GM19238 (cell line): ENCODE measurements around the gene NDUFS6.
"Not testable (repeated sequence)": the region's sequence is repeated elsewhere in the genome, so short reads cannot be mapped to it uniquely, and the experiment has no call there.

Experiments
- DNase-seq: peaks from one replicate; pipeline ENCODE4 v3.0.0; 2011; ENCODE audit warnings: low spot score; ENCODE audit not compliant: insufficient read length

NDUFS6 gene

DNA sequence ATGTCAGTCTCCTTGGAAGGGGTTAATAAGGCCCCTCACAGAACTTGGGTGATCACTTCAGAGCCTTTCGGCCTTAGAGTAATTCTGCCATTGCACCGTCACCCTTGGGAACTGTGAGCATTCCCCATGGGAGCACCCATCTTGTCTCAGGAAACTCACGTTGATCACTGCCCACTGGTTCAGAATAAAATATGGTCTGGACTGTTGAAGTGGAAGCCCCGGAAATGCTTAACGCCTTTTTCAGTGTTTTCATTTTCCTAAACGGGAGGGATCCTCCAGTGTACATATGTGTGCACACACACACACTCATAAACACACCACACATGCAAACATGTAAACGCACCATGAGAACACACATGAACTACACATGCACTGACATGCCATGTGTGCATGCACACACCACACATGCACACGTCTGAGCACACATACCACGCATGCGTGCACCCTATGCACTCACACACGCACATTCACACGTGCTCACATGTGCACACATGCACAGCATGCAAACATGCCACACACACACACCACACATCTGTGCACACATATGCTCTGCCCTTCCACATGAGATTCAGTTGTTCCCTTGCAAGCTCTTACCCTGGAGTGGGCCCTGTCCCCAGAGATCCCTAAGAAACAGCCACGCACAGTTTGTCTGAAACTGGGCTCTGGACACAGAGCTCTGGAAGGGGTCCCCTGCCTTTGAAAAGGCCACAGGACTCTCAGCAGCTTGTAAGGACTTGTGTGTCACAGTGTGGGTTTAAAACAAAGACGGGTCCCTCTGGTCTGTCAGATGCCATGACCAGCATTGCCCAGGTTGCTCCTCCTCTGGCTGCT is 18.6 kb upstream of the NDUFS6 start:
- DNase-seq: no peak

DNA sequence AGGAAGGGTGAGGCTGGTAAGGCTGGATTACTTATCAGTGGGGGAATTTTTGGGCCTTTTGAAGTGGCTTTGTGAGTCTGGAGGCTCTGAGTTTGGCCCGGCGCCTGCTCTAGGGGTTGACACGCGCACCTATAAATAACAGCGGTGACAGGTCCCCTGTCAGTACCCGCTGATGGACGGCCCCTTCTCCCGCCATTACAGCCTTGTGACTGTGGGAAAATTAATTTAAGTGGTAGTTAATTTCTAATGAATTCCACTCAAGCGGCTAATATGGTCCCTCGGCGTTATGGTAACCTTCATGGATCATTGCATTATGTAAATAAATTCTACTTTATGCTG is 18.0 kb upstream of the NDUFS6 start:
- DNase-seq: peak; percentile 68

DNA sequence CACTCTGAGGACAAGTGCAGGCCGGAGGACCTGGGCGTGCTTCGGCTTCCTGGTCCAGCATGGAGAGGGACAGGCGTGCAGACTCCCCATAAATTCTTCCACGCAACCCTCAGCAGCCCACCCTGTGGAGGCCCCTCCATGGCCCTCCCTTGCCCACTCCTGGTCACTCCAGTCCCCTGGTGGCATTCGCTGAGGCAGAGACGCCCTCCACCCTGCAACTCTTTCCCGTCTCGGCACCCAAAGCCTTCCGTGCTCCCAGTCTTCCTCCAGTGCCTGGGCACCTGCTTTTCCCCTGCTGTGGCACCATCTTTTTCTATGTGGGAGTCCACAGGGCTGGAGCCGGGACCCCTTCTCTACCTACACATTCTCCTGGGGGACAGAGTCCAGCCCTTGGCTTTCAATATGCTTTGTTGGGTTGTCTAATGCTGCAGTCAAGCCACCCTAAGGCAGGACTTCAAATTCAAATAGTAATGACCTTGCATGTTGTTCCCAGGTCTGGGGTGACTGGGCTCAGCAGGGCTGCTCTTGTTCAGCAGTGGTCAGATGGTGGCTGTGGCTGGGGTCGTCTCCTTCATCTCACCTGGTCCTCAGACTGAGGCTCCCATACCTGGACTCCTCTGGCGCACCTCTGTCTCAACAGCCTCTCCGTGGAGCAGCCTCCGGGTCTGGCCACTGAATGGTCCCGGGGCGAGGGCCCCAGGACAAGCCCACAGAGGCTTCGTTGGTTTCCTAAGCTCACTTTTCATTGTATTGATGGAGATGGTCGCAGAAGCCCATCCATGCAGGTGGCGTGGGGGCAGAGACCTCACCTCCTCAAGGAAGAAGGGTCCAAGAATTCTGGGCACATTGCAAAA is 16.8 kb upstream of the NDUFS6 start:
- no peak for DNase-seq

DNA sequence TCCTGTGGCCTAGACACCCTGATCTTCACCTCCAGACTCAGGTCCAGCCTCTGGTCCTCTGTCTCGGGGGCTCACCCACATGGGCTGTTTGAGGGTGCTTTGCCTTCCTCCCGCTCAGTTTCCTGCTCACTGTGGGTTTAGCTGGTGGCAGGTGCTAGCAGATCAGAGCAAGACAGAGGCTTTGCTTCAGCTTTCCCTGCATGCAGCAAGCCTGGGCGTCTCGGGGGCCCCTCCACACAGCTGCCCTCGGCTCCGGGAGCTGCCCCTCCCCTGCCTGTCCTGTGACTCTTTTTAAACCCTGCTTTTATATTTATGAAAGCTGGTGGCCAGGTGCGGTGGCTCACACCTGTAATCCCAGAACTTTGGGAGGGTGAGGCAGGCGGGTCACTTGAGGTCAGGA is 16.1 kb upstream of the NDUFS6 start:
- DNase-seq: no peak

DNA sequence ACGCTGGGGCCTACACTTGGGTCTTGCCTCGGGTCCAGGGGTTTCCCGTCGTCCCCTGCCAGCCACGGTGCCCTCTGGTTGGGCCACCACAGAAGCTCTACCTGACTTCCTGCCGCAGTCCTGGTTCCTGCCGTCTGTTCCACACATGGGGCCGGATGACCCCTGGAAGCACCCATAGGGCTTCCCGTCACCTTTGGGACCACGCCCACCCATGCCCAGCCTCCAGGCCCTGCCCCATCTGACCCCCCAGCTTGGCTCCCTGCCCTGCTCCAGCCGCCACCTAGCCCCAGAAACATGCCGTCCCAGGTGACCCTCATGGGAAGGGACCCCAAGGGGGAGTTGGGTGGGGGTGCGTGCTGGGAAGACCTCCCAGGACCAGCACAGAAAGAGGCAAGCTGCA is 15.2 kb upstream of the NDUFS6 start:
- DNase-seq: no peak

DNA sequence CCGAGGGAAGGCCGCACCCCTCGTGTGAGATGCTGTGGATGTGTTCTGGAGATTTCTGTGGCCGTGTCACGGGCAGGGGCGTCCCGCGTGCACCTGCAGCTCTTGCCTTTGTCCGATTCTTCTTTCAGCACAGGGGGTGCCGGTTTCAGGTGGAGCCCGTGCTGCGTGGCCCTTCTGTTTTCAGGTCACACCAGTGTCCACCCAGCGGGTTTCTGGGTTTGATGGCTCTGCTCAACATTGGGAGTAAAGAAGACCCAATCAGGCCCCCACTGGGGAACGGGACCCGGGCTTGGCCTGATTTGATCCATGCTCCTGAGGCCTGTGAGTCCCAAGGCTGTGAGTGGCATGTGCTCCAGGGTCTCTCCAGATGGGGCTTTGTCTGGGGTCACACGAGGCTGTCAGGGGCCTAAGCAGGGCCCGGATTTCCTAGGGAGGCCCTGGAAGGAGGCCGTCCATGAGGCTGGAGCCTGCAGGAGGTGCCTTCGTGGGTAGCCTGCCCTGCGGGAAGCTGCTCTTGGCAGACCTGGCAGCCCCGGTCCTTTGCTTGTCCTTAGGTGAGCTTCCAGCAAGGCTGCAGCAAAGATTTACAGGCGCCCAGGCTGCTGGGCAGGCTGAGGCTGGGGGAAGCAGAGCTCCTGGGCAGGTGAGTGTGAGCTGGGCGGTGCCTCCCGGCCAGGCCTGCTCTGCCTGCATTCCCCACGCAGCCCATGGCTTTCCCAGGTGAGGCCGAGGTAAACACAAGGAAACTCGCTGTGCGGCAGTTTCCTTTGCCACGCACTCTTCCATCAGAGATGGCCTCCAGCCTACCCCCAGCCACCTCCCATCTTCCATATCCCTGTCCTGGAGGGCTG is 14.4 kb upstream of the NDUFS6 start:
- no peak for DNase-seq

DNA sequence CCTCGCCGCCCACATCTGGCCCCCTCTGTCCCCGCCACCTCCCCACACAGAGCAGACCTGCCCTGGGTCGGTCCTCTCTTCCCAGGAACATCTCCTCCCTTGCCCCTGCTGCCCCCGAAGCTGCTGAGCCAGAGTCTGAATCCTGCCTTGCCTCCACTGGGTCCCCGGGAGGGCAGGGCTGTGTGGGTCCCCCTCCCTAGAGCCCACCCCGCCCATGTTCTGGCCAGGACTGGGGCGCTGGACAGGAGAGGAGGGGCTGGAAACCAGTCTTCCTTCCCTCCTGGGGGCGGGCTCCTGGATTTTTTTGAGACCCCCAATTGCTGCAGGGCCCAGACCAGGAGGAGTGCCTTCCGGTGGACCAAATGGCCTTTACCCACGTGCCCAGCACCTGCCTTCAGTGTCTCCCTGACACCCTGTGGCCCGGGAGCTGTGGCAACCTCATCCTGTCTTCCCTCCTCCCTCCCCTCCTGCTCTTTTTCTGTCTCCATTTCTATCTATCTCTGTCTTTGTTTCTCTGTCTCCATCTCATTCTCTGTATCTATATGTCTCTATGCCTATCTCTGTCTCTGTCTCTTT is 13.6 kb upstream of the NDUFS6 start:
- no peak for DNase-seq

DNA sequence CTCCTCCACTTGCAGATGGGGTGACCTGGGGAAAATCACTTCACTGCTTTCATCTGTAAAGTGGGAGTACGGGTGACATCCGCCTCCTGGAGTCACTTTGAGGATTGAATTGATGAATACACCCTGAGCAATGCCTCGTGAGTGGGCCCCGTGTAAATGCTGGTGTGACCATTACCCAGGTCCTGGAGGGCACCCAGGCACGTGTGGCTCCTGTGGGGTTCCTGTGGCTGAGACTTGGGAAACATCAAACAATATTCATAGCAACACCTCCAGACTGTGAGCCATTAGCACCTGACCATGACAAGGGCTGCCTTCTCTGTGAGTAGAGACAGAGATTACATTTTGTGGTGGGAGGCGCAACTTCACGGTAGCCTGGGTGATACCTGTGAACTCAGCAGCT is 13.0 kb upstream of the NDUFS6 start:
- no peak for DNase-seq

DNA sequence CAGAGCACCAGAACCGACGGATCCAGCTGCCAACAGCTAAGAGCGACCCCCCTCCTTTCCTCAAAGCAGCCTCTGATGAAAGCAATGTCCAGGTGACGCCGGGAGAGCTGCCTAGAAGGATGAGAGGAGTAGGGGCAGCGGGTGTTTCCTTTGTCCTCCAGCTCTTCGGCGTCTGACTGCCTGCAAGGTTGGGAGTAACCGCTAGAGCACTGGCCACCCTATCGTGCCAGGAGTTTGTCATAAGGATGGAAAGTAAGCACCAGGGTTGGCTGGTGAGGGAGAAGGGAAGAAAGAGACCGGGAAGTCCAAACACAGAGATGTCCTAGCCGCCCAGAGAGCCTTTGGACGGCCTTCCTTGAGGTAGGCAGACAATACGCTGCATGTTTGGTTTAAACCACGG is 12.4 kb upstream of the NDUFS6 start:
- no peak for DNase-seq

DNA sequence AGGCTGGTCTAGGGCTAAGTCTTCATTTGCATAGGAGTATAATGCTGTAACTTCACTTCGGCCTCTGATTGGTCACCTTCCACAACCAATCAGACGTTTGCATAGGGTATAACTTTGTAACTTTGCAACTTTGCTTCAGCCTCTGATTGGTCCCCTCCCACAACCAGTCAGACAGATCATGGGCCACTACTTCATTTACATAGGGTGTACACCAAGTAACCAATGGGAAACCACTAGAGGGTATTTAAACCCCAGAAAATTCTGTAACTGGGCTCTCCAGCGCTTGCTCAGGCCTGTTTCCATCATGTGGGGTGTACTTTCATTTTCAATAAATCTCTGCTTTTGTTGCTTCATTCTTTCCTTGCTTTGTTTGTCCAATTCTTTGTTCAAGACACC is 11.8 kb upstream of the NDUFS6 start:
- DNase-seq: not testable (repeated sequence)

DNA sequence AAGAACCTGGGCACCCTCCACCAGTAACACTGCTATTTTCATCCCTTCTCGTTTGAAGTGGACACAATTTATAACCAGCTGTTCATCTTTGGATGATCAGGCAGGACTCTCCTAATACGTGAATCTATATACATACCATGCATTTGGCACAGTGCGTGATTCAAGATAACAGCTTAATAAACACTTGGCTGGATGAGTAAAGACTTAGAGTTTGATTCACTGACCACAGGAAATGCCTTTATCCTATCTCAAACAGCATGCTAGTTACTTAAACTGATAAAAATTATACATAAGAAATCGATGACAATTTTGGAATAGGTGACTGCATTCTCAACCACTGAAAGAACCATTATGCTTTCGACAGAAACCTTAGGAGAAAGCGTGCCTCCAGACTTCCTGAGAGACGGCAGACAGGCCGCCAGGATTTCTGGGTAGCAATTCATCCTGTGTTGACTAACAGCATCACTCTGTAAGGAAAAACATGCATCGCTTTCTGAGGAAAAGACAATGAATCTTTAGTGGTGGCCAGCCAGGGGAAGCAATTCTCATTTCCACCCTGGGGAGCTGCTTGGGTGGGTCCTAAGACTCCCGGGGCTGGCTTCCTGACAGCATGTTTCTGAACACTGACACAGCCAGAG is 11.3 kb upstream of the NDUFS6 start:
- no peak for DNase-seq

DNA sequence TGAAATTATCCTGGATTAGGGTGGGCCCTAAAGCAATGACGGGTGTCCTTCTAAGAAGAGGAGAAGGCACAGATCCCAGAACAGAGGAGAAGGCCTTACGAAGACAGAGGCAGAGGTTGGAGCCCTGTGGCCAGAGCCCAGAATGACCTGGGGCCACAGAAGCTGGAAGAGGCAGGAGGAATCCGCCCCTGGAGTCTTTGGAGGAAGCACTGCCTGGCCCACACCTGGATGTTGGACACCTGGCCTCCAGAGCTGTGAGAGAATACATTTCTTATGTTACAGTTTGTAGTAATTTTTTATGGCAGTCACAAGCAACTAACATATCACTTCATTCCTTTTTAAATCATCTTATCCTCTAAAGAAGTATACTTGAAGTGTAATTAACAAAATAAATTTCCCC is 10.0 kb upstream of the NDUFS6 start:
- DNase-seq: no peak

DNA sequence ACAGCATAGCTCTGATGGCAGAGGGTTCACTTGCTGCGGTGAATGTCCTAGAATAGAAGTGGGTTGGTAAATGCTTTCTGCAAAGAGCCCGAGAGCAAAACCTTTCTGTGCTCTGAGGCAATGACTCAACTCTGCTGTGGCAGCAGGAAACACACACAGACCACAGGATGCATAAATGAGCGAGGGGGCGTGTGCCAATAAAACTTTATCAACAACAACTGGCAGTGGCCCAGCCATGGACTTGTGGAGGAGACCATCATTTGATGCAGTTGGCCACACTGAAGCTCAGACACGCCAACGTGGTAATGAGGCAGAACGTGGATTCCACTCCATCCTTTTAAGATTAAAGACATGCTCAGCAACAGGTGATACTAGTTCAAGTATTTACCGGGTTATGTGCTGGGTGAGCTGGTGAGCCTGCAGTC is 8.4 kb upstream of the NDUFS6 start:
- peak; percentile 79 for DNase-seq

DNA sequence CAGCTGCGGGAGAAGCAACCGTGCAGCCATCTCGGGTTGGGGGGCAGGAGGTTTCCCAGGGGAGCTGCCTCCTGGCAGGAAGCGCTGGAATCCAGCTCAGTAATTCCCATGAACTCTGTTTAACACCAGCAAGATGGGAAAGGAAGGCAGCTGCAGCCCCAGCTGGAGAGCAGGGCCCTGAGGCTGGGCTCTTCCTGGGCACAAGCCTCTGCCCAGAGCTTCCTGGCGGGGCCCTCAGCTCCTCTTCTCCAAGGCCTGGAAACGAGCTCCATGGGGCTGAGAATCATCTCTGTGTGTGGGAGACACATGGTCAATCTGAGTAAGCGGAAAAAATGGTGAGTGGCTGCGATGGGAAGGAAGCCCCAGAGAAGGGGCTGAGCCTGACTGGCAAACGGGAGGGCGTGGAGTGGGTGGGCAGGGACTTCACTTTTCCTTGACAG is 7.9 kb upstream of the NDUFS6 start:
- no peak for DNase-seq

DNA sequence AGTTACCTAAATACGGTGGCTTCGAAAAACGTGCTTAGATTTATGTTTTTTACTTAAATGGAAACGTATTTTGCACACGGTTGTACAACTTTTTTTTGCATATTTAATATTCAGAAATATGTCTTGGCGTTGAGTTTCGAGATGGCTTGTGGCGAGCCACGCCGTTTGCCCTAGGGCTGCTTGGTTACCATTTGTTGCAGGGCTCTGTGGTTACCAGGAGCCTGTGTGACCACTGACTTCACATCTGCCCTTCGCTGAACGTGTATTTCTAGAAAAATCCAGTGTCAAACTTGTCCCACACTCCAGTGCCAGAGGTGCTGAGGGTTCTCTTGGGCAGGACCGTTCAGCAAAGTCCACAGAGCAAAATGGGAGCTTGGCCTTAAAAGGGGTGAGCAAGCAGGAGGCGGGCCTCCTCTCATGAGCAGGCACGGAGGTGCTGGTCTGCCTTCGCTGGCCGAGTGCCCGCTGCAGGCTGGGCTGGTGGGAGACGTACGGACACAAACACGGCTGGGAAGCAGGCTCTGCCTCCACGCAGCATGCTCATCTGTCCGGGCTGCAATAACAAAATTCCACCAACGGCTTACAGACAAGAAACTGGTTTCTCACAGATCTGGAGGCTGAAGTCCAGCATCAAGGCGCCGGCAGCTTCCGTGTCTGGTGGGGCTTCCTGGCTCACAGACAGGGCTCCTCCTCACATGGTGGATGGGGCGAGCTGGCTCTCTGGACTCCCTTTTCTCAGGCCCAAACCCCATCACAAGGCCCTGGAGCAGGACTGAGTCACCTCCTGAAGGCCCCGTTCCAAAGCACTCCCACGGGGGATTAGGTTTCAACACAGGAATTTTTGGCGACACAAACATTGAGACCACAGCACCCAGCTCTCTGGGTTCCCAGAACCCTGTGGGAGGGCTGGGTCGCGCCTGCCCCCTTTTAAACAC is 7.0 kb upstream of the NDUFS6 start:
- no peak for DNase-seq

DNA sequence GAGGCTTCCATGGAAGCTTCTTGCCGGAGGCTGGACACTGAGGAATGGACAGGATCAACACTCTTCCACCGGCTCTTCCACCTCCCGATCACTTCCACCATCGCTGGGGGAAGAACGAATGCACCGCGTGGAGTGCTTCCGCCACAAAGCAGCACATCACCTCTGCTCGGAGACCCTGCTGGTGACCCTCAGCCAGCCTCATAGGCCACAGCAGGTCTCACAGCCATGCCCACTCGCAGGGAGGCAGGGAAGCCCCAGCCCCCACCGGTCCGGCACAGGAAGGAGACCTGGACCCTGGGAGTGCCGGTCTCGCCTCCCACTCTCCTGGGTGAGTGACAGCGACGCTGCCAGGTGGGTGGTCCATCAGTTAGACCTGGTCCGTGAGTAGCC is 6.3 kb upstream of the NDUFS6 start:
- no peak for DNase-seq

DNA sequence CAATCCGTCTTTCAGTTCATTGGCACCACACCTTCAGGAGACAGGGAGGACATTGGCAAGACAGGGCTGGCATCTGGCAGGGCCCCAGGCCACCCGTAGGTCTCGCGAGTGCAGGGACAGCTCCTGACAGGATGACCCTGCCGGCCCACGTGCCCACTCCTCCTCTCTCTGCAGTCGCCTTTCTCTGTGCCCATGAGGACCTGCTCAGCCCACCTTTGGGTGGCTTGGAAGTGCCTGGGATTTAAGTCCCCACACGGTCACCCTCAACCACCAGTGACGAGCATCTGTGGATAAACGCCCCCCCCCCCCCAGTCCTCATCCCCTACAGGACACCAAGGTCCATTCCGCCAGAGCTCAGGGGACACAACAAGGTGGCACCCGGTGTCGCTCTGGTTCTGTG is 5.7 kb upstream of the NDUFS6 start:
- no peak for DNase-seq

DNA sequence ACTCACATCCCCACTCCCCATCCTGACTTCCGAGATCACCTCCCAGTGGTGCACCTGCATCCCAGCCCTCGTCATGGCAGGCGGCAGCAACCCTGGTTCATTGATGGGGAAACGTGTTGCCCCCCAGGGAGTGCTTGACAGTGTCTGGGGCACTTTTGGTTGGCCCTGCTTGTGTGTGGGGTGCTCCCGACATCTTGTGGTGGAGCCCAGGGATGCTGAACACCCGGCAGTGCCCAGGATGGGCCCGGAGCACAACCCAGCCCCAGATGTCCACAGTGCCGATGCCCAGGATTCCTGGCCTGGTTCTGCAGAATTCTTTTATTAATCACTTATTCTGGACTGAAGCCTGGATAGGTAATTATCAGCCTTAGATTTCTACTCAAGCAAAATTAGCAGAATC is 5.3 kb upstream of the NDUFS6 start:
- DNase-seq: no peak

DNA sequence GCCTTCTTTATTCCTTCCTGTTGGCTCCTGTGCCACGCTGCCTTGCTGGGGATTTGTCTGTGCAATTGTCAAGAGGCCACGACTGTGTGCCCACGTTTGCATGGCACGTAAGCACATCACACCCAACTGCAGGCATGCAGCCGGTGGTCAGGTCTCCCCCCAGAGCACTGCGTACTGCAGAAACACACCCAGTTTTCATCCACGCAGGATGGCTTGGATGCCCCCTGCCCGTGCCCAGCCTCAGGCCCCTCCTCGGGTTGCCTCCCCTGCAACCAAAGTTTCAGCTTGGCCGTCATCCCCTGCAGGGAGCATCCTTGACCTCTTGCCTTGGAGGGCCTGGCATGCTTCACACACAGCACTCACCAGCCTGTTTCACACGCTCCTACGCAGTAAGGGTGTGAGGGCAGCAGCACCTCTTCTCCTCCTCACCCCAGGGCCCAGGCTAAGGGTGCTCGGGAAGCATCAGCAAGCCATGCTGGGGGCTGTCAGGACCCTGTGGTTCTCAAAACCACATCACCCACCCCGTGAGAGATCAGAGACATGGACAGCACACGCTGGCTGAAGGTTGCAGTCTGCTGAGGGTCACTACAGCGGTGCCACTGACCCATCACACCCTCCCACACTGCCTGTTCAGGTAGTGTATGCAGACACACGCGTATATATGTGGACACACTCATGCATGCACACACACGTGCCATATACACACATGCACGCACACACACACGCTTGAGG is 4.7 kb upstream of the NDUFS6 start:
- no peak for DNase-seq
